Fibroblast of lung (primary cell): ENCODE results near the gene LILRA5. TPM values are rescaled to one million over a fixed set of nuclear protein-coding genes. Genes with fewer than 3 reads are reported as not detected.

Experiments
- DNase-seq, 2 donors: peaks; one replicate each; pipeline versions ENCODE4 v3.0.0 to v3.0.0-alpha.2; 2010; ENCODE audit warnings: low read depth in 2 of 2
- H2AFZ ChIP-seq: 2 replicates; pipeline ENCODE4 v1.5.1; 2012; ENCODE audit warnings: low read length, control low read depth, inconsistent platforms
- H3K27ac ChIP-seq: 2 replicates; pipeline ENCODE4 v1.5.1; 2011; ENCODE audit warnings: low read length, control low read depth; ENCODE audit not compliant: insufficient read depth
- H3K27me3 ChIP-seq: 2 replicates; pipeline ENCODE4 v1.5.1; 2011; ENCODE audit warnings: mild to moderate bottlenecking, low read length; ENCODE audit not compliant: control insufficient read depth, insufficient read depth
- H3K36me3 ChIP-seq: 2 replicates; pipeline ENCODE4 v1.5.1; 2011; ENCODE audit warnings: low read length; ENCODE audit not compliant: control insufficient read depth, insufficient read depth
- H3K4me1 ChIP-seq: 2 replicates; pipeline ENCODE4 v1.5.1; 2011; ENCODE audit warnings: low read length; ENCODE audit not compliant: control insufficient read depth, insufficient read depth; ENCODE audit errors: extremely low read depth
- H3K4me2 ChIP-seq: 2 replicates; pipeline ENCODE4 v1.5.1; 2011; ENCODE audit warnings: low read length, control low read depth; ENCODE audit not compliant: insufficient read depth; ENCODE audit errors: extremely low read depth
- H3K4me3 ChIP-seq, 4 experiments: fragments of 200-600 bp in 1 of 4; sonication (generic) in 1 of 4; replicated peaks in 1 of 4; 2 replicates each; pipeline ENCODE4 v1.5.1; 2011 to 2016; ENCODE audit warnings: low read length in 4 of 4, low read depth in 3 of 4, mild to moderate bottlenecking in 3 of 4, control low read depth in 2 of 4, inconsistent platforms in 1 of 4, mixed read lengths in 1 of 4; ENCODE audit not compliant: insufficient read depth in 1 of 4; ENCODE audit errors: control extremely low read depth in 1 of 4
- H3K79me2 ChIP-seq: 2 replicates; pipeline ENCODE4 v1.5.1; 2012; ENCODE audit warnings: mild to moderate bottlenecking, low read length, inconsistent platforms; ENCODE audit not compliant: control insufficient read depth, insufficient read depth
- H3K9ac ChIP-seq: 2 replicates; pipeline ENCODE4 v1.5.1; 2011; ENCODE audit warnings: mild to moderate bottlenecking, low read length, control low read depth; ENCODE audit not compliant: insufficient read depth
- H3K9me3 ChIP-seq: 2 replicates; pipeline ENCODE4 v1.5.1; 2012; ENCODE audit warnings: low read depth, low read length; ENCODE audit not compliant: control insufficient read depth, insufficient read depth
- H4K20me1 ChIP-seq: 2 replicates; pipeline ENCODE4 v1.5.1; 2011; ENCODE audit warnings: low read length; ENCODE audit not compliant: control insufficient read depth, insufficient read depth; ENCODE audit errors: extremely low read depth
- EZH2 ChIP-seq: IDR thresholded peaks from 2 replicates; pipeline ENCODE4 v1.5.1; 2012; ENCODE audit warnings: low read length, control low read depth, mild to moderate bottlenecking; ENCODE audit errors: missing control alignments
- polyA plus RNA-seq, 2 donors: library from polyadenylated mRNA; depleted of rRNA in 1 of 2; stranded (reverse) in 1 of 2; unstranded in 1 of 2; fragments of >200 nt; gene quantifications; 2 replicates each; pipeline ENCODE4 v1.2.1, GENCODE V29; 2011 to 2012; ENCODE audit warnings: missing spikeins in 1 of 2
- total RNA-seq: library from RNA; depleted of rRNA; stranded (reverse); fragments of >200 nt; gene quantifications from 2 replicates; pipeline ENCODE4 v1.2.1, GENCODE V29; 2014
- TF ChIP-seq, protein P1 (sequence below), 2 donors: IDR thresholded peaks in 1 of 2; conservative IDR thresholded peaks in 1 of 2; 1 replicate in 1 of 2; 2 replicates in 1 of 2; pipeline ENCODE4 v1.5.1; 2011 to 2012; ENCODE audit warnings: low read length in 2 of 2, control low read depth in 1 of 2, inconsistent platforms in 1 of 2, low read depth in 1 of 2, mild to moderate bottlenecking in 1 of 2

LILRA5 gene
- total and polyA plus RNA-seq, 2 donors (not counting 1 experiment from before 2014, with no cell fraction given), result not detected

- no peak for DNase-seq
- Histone ChIP-seq H2AFZ (no peak overlapping the region), H3K4me1 (no peaks in the 10 kb centered on the region), H3K27ac (no peak overlapping the region), H3K4me3 (no peak overlapping the region), H4K20me1 (no peaks in the 10 kb centered on the region), H3K9me3 (no peaks in the 10 kb centered on the region), H3K4me2 (no peak overlapping the region), H3K79me2 (no peaks in the 10 kb centered on the region), H3K9ac (no peak overlapping the region), H3K27me3 (no peaks in the 10 kb centered on the region), H3K36me3 (no peaks in the 10 kb centered on the region)
- TF ChIP-seq EZH2, result no peak
- TF ChIP-seq, protein P1, sequence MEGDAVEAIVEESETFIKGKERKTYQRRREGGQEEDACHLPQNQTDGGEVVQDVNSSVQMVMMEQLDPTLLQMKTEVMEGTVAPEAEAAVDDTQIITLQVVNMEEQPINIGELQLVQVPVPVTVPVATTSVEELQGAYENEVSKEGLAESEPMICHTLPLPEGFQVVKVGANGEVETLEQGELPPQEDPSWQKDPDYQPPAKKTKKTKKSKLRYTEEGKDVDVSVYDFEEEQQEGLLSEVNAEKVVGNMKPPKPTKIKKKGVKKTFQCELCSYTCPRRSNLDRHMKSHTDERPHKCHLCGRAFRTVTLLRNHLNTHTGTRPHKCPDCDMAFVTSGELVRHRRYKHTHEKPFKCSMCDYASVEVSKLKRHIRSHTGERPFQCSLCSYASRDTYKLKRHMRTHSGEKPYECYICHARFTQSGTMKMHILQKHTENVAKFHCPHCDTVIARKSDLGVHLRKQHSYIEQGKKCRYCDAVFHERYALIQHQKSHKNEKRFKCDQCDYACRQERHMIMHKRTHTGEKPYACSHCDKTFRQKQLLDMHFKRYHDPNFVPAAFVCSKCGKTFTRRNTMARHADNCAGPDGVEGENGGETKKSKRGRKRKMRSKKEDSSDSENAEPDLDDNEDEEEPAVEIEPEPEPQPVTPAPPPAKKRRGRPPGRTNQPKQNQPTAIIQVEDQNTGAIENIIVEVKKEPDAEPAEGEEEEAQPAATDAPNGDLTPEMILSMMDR (conservative IDR thresholded peaks at IDR 0.05 in 1 of 2, IDR thresholded peaks at IDR 0.05 in 1 of 2; ENCODE audit: low read depth in 1 of 2, low read length in 2 of 2), result no peak
Observed at GRCh38 chr19:54312011-54312410, 955 bp downstream of the LILRA5 start.

GRCh38 chr19:54311486-54311885, 1.5 kb downstream of the LILRA5 start:
- no peaks in the 10 kb centered on the region for H3K27me3 ChIP-seq
- no peak overlapping the region for H3K27ac ChIP-seq
- no peak for DNase-seq
- H4K20me1 ChIP-seq, result no peaks in the 10 kb centered on the region
- no peak overlapping the region for H3K9ac ChIP-seq
- no peak overlapping the region for H3K4me3 ChIP-seq
- H2AFZ ChIP-seq, result no peak overlapping the region
- H3K79me2 ChIP-seq, result no peaks in the 10 kb centered on the region
- H3K4me2 ChIP-seq, result no peak overlapping the region
- TF ChIP-seq EZH2, result no peak
- TF ChIP-seq, protein P1 (conservative IDR thresholded peaks at IDR 0.05 in 1 of 2, IDR thresholded peaks at IDR 0.05 in 1 of 2; ENCODE audit: low read depth in 1 of 2, low read length in 2 of 2), result no peak
- H3K4me1 ChIP-seq, result no peaks in the 10 kb centered on the region
- H3K9me3 ChIP-seq, result no peaks in the 10 kb centered on the region
- no peaks in the 10 kb centered on the region for H3K36me3 ChIP-seq

- no peak for DNase-seq
- H3K27ac ChIP-seq, result no peak overlapping the region
- no peak overlapping the region for H3K4me3 ChIP-seq
- H3K36me3 ChIP-seq, result no peaks in the 10 kb centered on the region
- H3K79me2 ChIP-seq, result no peaks in the 10 kb centered on the region
- H2AFZ ChIP-seq, result no peak overlapping the region
- H4K20me1 ChIP-seq, result no peaks in the 10 kb centered on the region
- no peak overlapping the region for H3K9ac ChIP-seq
- no peaks in the 10 kb centered on the region for H3K9me3 ChIP-seq
- H3K4me1 ChIP-seq, result no peaks in the 10 kb centered on the region
- no peaks in the 10 kb centered on the region for H3K27me3 ChIP-seq
- H3K4me2 ChIP-seq, result no peak overlapping the region
- no peak for TF ChIP-seq EZH2
- TF ChIP-seq, protein P1 (conservative IDR thresholded peaks at IDR 0.05 in 1 of 2, IDR thresholded peaks at IDR 0.05 in 1 of 2; ENCODE audit: low read depth in 1 of 2, low read length in 2 of 2), result no peak
Observed at GRCh38 chr19:54310543-54310942, 2.4 kb downstream of the LILRA5 start.
